Globus pallidus (tissue), 1 donor: ENCODE results near the gene CRYBG2.

Source experiments
- DNase-seq: peaks from one replicate; pipeline ENCODE4 v3.0.0-alpha.2; 2015; ENCODE audit warnings: low spot score

CRYBG2 gene

GRCh38 chr1:26368486-26368885 is 14.6 kb upstream of the CRYBG2 start:
- no peak for DNase-seq

- no peak for DNase-seq
Measured at GRCh38 chr1:26368006-26368405, 14.1 kb upstream of the CRYBG2 start.

- DNase-seq = no peak
Measured at GRCh38 chr1:26367441-26367840, 13.5 kb upstream of the CRYBG2 start.

- no peak for DNase-seq
Measured at GRCh38 chr1:26364956-26365355, 11.0 kb upstream of the CRYBG2 start.

GRCh38 chr1:26363549-26364448 is 9.9 kb upstream of the CRYBG2 start:
- peak; percentile 27 for DNase-seq

- DNase-seq = no peak
Measured at GRCh38 chr1:26362331-26362730, 8.4 kb upstream of the CRYBG2 start.

GRCh38 chr1:26361605-26362122 is 7.7 kb upstream of the CRYBG2 start:
- DNase-seq = no peak

GRCh38 chr1:26360807-26361604 is 7.1 kb upstream of the CRYBG2 start:
- DNase-seq = no peak

- no peak for DNase-seq
Measured at GRCh38 chr1:26359981-26360806, 6.3 kb upstream of the CRYBG2 start.

GRCh38 chr1:26358411-26359384 is 4.8 kb upstream of the CRYBG2 start:
- no peak for DNase-seq

GRCh38 chr1:26357121-26357602 is 3.2 kb upstream of the CRYBG2 start:
- no peak for DNase-seq

- no peak for DNase-seq
Measured at GRCh38 chr1:26356106-26356505, 2.2 kb upstream of the CRYBG2 start.

- no peak for DNase-seq
Measured at GRCh38 chr1:26354972-26355371, 1.0 kb upstream of the CRYBG2 start.

- no peak for DNase-seq
Measured at GRCh38 chr1:26353210-26353859, 595 bp downstream of the CRYBG2 start.

GRCh38 chr1:26352338-26352679 is 1.6 kb downstream of the CRYBG2 start:
- DNase-seq = no peak

GRCh38 chr1:26351590-26352337 is 2.2 kb downstream of the CRYBG2 start:
- DNase-seq = no peak

- no peak for DNase-seq
Measured at GRCh38 chr1:26350701-26351589, 3.0 kb downstream of the CRYBG2 start.

- no peak for DNase-seq
Measured at GRCh38 chr1:26350343-26350700, 3.6 kb downstream of the CRYBG2 start.

- DNase-seq = no peak
Measured at GRCh38 chr1:26349877-26350244, 4.1 kb downstream of the CRYBG2 start.
